DMS114 treated with DMSO at 0.1 percent for 48 hours (cell line): Measurements from ENCODE around the gene FYCO1.
"Not testable (repeated sequence)": the region's sequence is repeated elsewhere in the genome, so short reads cannot be mapped to it uniquely, and the experiment has no call there.

ENCODE experiments used
- DNase-seq: peaks from one replicate; lab custom pipeline; 2025; ENCODE audit not compliant: unreplicated experiment; lab: John Stamatoyannopoulos, UW

The FYCO1 gene

DNA sequence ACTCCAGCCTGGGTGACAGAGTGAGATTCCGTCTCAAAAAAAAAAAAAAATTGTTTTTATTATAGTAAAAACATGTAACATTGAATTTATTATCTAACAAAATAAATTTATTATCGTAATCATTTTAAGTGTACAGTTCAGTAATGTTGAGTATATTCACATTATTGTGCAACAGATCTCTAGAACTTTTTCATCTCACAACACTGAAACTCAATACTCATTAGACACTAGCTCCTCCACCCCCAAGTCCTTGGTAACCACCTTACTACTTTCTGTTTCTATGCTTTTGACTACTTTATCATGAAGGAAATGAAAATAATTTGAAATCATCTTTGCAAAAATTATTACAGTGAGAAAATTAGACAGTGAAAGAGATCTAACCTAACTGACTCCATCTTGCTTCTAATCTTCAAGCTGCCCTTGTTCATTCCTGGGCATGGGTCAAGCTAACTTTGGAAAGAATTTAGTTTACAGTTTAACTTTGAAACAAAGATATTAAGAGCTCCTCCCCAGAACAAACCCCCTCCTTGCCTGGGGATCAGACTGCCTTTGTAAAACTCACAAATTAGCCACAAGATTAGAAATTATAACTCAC is 15.0 kb upstream of the FYCO1 start:
- DNase-seq = no peak

DNA sequence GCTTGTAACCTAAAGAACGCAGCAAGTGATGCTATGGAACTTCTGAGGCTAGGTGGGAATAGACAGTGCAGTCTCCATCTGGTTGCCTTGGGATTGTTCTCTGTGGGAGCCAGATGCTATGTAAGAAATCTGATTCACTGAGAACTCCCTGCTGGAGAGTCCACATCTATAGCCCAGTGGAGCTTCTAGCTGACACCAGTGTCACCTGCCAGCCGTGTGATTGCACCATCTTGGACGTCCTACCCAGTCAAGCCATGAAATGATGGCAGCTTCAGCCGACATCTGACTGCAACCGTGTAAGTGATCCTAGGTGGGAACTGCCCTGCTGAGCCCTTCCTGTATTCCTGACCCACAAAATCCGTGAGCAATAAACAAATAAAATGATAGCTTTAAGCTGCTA is 12.4 kb upstream of the FYCO1 start:
- DNase-seq = no peak

DNA sequence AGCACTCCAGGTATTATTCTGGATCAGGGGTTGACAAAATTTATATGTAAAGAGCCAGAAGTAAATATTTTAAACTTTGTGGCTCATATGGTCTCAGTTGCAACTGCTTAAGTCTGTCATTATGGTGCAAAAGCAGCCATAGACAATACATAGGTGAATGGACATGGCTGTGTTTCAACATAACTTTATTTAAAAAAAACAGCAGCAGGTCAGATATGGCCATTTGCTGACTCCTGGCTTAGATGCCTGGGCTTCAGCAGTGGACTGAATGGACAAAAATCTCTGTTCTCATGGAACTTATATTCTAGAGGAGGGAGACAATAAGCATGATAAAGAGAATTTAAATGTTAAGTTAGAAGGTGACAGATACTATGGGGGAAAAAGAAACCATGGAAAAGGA is 11.7 kb upstream of the FYCO1 start:
- DNase-seq = no peak

DNA sequence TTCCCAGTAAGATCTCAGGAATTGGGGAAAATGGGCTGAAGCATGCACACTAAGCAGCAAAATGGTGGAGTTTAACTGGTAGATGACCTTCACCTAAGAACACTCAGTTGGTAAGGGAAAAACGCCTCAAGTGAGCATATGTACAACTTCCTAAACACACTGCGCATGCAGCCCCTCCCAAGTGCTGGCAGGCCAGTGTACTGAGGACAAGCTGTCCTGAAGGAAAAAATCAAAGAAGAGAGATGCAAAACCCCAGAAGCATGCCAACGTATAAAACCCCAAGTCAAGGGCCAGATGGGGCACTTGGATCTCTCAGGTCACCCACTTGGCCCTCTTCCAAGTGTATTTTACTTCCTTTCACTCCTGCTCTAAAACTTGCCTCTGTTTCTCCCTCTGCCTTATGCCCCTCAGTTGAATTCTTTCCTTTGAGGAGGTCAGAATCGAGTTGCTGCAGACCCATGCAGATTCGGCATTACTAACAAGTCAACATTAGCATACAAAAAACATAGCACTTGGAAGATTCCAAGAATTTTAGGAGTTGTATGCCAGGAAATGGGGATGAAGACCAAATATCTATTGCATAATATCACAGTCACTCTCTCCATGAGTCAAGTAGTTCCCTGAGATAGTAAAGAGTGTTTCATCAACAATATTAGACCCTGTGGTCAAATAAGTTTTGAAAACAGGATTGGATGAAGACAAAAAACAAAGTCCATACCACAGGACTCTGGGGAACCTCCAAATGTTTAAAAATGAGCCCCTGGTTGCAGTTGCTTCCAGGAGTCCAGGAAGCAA is 10.8 kb upstream of the FYCO1 start:
- no peak for DNase-seq

DNA sequence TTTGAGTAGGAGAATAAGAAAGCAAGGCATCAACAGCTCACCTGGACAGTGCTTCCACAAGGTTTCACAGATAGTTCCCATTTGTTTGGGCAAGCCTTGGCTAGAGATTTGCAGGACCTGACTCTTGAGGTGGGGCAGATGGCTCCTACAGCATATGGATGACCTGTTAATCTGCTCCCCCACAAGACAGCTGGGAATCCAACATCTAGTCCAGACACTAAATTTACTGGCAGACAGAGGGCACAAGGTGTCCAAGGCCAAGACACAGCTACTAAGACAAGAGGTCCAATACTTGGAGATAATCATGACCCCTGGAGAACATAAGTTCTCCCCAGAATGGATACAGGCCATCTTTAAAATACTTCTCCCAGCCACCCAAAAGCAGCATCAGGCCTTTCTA is 8.1 kb upstream of the FYCO1 start:
- DNase-seq = not testable (repeated sequence)

DNA sequence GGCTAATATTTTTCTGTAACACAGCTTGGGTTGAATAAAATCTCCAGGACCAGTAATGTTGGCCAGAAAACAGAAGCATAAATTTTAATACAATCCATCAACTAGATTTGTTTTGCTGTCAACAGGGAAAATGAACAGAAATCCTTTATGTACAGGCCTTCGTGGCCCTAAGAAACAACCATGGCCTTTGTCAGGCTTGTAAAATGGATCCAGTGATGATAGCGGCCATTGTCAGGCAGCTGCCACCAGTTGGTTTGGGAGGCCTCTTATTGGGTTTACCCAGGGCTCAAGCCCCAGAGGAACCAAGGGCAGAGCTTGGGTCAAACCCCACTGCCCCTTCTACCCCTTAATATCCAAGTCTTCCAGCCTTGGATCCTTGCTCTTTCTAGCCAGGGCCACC is 5.6 kb upstream of the FYCO1 start:
- DNase-seq = no peak

DNA sequence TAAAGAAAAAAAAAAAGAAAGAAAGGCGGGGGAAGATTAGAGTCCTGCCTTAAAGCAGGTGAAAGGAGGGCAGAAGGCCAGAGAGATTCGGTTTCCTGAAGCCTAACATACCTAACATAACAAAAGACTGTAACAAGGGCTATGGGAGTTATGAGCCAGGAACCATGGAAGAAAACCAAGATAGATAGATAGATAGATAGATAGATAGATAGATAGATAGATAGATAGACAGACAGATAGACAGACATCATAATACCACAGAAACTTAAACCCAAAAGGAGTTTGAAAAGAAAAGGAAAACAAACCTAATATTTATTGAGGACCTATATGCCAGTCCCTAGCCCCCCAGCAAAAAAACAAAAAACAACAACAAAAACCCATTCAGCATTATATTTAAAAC is 2.3 kb upstream of the FYCO1 start:
- DNase-seq = no peak

DNA sequence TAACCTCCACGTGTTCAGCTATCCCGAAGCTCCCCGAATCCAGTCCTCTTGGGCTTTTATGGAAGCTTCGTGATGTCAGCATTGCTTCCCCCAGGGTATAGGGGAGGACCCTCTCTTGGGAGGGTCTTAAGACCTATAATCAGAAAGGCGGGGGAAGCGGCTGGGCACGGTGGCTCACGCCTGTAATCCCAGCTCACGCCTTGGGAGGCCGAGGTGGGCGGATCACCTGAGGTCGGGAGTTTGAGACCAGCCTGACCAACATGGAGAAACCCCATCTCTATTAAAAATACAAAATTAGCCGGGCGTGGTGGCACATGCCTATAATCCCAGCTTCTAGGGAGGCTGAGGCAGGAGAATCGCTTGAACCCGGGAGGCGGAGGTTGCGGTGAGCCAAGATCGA is 1.9 kb upstream of the FYCO1 start:
- not testable (repeated sequence) for DNase-seq

DNA sequence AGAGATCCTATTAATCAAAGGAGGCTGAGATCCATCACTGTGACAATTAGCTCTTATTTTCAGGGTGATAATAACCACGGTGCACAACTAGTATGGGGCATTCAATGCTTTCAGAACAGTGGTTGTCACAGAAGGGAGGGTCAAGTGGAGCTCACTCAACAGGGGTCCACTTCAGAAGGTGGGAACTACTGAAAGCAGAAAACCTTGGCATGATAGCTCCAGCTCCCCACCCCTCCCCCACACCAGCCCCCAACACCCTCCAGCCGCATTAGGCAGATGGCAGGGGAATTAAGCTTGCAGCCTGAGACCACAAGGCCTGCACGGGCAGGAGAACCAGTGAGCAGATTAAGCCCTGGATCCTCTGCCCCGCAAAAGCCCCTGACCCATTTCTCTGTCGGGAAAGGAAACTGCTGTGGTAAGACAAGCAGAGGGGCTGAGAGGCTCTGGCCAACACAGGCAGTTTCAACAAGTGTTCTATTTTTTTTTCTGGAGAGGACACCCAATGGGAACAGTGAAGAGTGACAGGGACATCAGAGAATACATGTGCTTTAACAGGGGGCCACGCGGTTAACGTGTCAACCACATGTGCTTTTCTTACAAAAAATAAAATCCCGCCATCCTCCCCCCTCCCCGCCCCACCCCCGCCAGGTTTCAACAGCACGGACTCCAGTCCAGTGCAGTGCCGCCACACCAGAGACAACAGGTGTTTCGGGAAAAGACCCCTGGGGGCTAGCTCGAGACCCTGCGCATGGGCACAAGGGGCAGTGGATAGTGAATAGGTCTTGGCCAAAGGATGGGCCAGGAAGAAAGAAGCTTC is 997 bp downstream of the FYCO1 start:
- DNase-seq = no peak

DNA sequence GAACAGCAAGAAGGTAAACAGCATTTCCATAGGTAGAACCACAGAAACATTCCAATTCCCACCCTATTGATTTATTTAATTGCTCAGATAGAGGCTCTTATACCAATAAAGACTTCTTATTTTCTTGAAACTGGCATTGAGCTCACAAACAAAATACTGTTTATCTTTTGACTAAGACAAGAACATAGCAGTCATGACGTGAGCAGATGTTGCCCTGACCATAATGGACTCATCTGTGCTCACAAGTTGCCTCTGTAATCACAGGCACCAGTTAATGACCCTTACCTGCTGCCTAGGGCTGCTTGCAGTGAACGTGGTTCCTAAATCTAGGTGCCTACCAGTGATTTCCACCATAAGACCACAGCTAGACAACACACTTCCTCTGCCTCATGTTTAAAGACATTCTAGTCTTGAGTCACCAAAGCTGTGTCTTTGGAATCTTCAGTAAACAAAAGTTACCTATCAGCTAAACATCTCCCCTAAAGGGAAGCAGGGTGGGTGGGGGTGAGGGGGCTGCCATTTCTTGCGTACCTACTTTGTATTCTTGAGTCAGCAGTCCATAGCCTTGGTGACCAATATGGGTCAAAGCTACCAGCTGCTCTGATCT is 2.1 kb downstream of the FYCO1 start:
- no peak for DNase-seq

DNA sequence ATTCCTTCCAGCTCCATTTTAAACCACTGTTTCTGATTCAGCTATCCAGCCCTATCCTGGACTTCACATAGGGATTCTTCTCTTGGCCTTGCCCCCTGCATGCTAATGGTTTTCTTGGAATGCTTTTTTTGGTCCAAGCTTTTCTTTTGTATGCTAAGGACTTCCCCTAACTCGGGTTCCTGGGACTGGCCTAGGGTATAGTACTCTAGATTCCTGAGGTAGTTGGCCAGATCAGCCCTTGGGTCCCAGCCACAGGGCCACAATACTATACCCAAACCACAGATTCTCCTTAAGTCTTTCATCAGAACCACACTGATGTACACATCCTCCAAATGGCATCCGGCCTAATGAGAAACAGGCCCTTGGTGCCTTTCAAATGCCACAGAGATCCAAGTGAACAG is 2.8 kb downstream of the FYCO1 start:
- no peak for DNase-seq

DNA sequence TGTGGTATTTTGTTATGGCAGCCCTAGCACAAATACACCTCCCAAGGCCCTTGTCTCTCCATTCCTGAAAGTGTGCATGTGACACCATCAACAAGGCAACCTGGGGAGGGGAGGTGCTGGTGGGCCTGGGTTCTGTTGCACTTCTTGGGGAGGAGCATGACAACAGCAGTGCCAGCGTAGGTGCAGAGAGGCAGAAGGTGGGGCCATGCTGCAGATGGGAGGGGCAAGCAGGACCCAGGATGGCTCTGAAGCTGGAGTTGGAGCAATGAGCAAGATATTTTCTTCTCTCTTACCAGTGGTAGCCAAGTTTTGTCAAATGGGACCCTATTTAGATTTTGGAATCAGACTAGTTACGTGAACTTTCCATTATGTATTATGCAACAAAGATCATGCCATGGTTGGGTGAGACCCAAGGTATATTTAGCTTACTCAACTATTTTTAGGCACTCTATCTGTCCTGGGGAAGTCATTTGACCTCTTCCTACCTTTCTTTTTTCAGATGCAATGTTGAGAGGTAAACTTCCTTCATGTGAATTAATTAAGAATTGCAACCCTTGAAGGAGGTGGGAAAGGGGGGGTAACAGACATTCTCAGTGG is 3.4 kb downstream of the FYCO1 start:
- DNase-seq = no peak

DNA sequence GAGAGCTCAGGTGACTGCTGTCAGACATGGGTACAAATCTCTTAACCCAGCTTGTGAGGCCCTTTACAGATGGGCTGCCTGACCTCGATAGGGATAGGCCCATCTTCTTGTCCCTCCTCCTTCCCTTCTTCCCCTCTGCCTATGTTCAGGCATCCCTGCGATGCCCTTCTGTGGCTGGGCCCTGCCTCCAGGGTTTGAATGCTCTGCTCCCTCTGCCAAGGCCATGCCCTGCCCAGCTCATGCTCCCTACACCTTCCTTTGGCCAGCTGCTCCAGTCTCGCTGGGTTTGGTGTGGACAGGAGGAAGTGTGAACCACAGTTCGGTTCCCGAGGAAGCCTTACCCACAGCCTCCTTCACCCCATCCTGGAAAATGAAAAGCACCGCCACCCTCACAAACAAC is 4.3 kb downstream of the FYCO1 start:
- DNase-seq = no peak

DNA sequence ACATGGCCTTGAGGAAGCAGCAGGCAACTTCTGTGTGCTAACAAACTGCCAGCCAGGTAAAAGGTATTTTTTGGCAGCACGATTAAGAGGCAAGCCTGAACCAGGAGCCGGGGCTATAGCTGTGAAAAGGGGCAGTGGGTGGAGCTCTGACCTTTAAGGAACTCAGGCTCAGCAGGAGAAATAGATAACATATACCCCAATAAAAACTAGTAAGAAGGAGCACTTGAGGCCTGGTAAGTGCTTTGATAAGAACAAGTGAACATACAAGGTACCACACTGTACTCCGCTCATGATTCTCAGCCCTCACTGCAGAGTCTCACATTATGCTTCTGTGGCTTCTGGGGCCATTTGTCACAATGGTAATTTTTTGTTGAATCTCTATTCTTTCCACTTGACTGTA is 5.4 kb downstream of the FYCO1 start:
- DNase-seq = no peak

DNA sequence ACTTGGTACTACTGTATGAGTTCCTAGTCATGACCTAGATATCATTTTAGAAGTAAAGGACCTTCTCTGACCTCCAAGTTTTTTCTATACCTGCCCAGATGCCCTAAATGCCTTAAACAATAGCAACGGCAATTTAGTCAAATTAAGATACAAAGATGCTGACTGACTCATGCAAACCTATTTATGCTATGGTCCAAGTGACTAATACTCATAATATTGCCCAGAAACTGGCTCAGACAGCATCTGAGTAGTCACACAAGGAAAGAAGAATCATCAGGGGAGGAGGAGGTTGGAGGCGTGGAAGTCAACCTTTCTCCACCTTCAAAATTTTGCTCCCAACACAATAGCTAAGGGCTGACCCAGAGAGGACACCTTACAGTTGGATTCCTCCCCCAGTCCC is 6.8 kb downstream of the FYCO1 start:
- DNase-seq = no peak

DNA sequence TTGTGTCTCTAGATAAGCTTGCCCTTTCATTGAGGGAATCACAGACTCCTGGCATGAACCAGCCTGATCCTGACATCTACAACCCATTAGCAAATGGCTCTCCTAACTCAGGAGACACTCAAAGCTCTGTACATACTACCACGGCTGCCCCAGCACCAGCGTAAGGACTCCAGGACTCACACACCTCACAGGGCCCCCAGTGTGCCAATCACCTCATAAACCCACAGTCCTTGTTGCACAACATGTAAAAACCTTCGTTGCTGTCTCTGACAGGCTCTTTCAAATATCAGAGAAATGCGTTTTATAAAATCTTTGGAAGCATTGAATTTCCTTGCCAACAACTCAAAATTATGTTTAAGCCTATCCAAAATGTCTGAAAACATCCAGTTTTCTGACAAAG is 7.3 kb downstream of the FYCO1 start:
- DNase-seq = no peak

DNA sequence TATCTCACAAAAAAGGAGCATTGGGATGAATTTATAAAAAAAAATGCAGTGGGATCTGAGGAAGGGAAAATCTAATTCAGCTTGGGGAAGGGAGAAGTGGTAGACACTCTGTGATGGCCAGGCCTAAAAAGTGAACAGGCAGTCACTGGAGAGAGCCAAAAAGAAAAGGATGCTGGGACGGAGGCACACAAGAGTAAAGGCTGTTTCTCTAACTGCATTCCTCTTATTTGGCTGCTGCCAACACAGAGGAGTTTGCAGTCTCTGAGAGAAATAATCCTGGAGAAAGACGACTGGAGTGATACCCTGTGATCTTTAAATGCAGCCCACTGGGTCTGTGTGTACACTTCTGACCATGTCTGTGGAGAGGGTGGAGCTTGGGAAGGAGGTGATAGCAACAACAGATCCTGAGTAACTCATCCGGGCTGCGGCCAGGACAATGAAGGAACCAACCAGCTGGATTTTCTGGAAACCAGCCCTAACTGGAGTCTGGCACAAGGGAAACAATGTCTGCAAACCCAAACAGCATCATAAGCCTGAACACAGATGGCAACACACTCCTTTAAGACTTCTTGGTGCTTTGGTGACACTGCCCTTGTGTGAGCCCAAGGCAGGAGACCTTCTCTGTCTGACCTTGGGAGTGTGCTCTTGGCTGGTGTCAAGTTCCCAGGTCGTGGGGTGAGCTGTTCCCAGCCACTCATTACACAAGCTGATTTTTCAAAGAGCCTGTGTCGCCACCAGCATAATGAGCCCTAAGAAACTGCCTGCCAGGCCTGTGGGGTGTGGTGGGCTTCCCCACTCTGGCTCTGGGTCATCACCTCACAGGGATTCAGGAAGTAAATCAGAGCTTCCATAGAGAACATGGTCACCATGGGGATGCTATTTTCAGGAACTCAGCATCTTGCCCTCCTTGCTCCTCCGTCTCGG is 8.0 kb downstream of the FYCO1 start:
- no peak for DNase-seq

DNA sequence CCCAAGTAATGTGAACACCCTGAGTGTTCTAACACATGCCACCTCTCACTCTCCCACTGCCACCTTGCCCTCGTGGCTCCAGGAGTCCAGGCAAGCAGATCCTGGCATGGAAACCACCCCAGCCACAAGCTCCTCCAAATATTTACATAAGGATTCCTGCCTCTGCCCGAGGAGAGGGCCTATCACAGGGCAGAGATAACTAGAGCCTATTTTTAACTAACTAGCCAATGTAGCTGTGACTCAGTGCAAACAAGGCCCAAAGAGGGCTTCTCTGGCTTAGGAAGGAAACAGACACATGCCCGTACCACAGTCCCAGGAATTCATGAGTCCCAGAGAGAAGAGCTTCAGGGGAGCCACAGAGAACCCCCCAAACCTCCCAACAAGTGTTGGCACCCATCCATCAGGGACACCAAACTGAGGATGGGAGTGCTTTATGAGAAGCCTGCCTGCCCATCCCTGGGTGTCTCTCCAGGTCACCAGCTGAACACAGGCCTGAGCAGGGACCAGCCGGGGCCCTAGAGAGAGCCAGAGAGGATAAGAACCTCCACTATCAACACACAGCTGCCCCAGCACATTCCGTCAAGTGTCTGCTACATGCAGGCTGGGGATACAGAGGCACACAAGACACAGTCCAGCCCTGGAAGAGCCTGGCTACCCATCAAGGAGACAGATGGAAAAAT is 9.2 kb downstream of the FYCO1 start:
- no peak for DNase-seq

DNA sequence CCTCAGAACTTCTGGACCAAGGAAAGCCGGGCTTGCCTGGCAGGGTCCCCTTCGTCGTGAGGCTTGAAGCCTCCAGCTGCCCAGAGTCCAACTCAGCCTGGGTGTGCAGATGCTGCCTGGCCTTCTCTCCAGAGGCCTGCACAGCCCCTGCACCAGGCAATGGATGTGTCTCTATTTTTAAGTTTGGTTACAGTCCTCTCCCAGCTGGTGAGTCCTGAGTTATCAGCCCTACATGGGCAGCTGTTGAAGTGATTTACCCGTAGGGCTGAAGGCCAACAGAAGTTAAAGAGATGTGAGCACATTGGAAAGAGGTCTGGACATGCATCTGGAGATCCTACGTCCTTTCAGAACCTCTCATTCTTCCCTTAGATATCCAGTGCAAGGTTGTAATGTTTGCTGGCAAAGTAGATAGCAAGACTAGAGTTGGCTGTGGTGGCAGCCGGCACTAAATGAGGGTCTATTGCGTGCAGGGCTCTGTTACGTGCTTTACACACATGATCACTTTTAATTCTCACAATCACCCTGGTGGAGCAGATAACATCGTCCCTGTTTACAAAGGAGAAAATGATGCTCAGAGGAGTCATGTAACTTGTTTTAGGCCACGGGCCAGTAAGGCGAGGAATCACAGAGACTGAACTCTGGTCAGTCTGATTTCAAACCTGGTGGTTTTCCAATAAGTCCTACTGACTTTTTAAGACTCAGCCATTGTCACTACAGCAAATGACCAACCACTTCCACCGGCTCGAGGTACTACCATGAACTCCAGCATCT is 9.9 kb downstream of the FYCO1 start:
- no peak for DNase-seq
